ENCODE results near the gene EDAR.

DNA sequence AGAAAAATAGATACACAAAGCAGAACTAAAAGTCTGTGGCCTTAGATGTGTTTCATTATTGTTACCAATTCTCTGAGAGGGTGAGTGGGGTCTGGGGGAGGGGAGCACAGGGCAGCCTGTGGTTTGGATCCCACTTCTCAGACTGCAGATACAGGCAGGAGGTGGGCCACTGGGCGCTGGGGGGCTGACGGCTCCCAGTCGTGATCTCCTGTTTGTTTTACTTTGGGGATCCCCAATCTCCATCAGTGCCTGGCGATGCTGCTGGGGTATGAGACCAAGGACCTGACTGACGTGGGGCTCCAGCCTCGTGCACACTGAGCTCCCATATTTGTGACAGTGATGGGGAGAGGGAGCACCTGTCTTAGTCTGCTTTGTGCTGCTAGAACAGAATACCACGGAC is 54.9 kb downstream of the EDAR start:
- no peak for TF ChIP-seq CTCF (optimal IDR thresholded peaks at IDR 0.05 in 1 of 3, IDR thresholded peaks at IDR 0.05 in 1 of 3, conservative IDR thresholded peaks at IDR 0.05 in 1 of 3; ENCODE audit: extremely low read depth in 1 of 3, insufficient read depth in 2 of 3, low read length in 3 of 3)
- no peak for TF ChIP-seq EZH2 (IDR thresholded peaks at IDR 0.05; ENCODE audit: low read length)
